H1 (cell line): Measurements from ENCODE around the gene TBC1D10A. TPM values are rescaled to one million over a fixed set of nuclear protein-coding genes. Genes with fewer than 3 reads are reported as not detected.

Source experiments
- BRCA1 ChIP-seq: IDR thresholded peaks from 2 replicates; pipeline ENCODE4 v1.6.1; 2012; ENCODE audit warnings: low read depth, low read length, improper control_type of control experiment
- CBX5 ChIP-seq: fragments of 300-800, 300-1000 bp; sonication (generic); IDR thresholded peaks from 2 replicates; pipeline ENCODE4 v1.7.1; 2016; ENCODE audit warnings: antibody characterized with exemption, low read length, low read depth
- CBX8 ChIP-seq: fragments of 300-800, 300-1000 bp; sonication (generic); IDR thresholded peaks from 2 replicates; pipeline ENCODE4 v1.7.1; 2016; ENCODE audit warnings: low read depth, low read length, borderline replicate concordance
- CEBPB ChIP-seq: IDR thresholded peaks from 2 replicates; pipeline ENCODE4 v1.6.1; 2012; ENCODE audit warnings: low read depth, low read length
- CTBP2 ChIP-seq: IDR thresholded peaks from 2 replicates; pipeline ENCODE4 v1.7.0; 2011; ENCODE audit warnings: borderline replicate concordance, mild to moderate bottlenecking, moderate library complexity, mixed read lengths, low read length; ENCODE audit not compliant: insufficient read depth, insufficient read length
- CTCF ChIP-seq, 3 experiments: IDR thresholded peaks; 1 replicate in 2 of 3; 2 replicates in 1 of 3; pipeline versions ENCODE4 v1.5.1 to v1.6.1; 2011; ENCODE audit warnings: low read length in 3 of 3, mild to moderate bottlenecking in 3 of 3, inconsistent platforms in 2 of 3, low read depth in 1 of 3, moderate library complexity in 1 of 3; ENCODE audit not compliant: insufficient read depth in 1 of 3; ENCODE audit errors: control extremely low read depth in 1 of 3
- EGR1 ChIP-seq: IDR thresholded peaks from 2 replicates; pipeline ENCODE4 v1.6.1; 2011; ENCODE audit warnings: low read depth, low read length, borderline replicate concordance
- EP300 ChIP-seq, 2 experiments: IDR thresholded peaks; 1 replicate in 1 of 2; 2 replicates in 1 of 2; pipeline ENCODE4 v1.6.1; 2011 to 2012; ENCODE audit warnings: low read depth in 2 of 2, low read length in 2 of 2, mild to moderate bottlenecking in 2 of 2, borderline replicate concordance in 1 of 2, inconsistent platforms in 1 of 2, moderate library complexity in 1 of 2
- FOSL1 ChIP-seq: IDR thresholded peaks from 2 replicates; pipeline ENCODE4 v1.6.1; 2011; ENCODE audit warnings: mild to moderate bottlenecking, low read depth, low read length, moderate library complexity; ENCODE audit not compliant: insufficient read depth
- GABPA ChIP-seq: IDR thresholded peaks from 2 replicates; pipeline ENCODE4 v1.6.1; 2011; ENCODE audit warnings: mild to moderate bottlenecking, low read length, moderate library complexity, borderline replicate concordance; ENCODE audit not compliant: insufficient read depth
- HDAC6 ChIP-seq: IDR thresholded peaks from one replicate; pipeline ENCODE4 v1.7.1; 2012; ENCODE audit warnings: low read depth, mild to moderate bottlenecking, inconsistent platforms, low read length, moderate library complexity
- KDM4A ChIP-seq: IDR thresholded peaks from one replicate; pipeline ENCODE4 v1.7.1; 2012; ENCODE audit warnings: low read depth, mild to moderate bottlenecking, moderate library complexity, low read length, inconsistent platforms; ENCODE audit not compliant: severe bottlenecking
- NANOG ChIP-seq: IDR thresholded peaks from 2 replicates; pipeline ENCODE4 v1.6.1; 2011; ENCODE audit warnings: low read length, low read depth, mild to moderate bottlenecking, inconsistent platforms; ENCODE audit not compliant: insufficient read depth, poor library complexity, severe bottlenecking
- RBBP5 ChIP-seq: IDR thresholded peaks from 2 replicates; pipeline ENCODE4 v1.7.1; 2012; ENCODE audit warnings: low read depth, mild to moderate bottlenecking, inconsistent platforms, low read length, moderate library complexity, borderline replicate concordance
- RXRA ChIP-seq: IDR thresholded peaks from 2 replicates; pipeline ENCODE4 v1.6.1; 2011; ENCODE audit warnings: low read depth, mild to moderate bottlenecking, low read length, moderate library complexity; ENCODE audit not compliant: insufficient read depth
- SIRT6 ChIP-seq: IDR thresholded peaks from one replicate; pipeline ENCODE4 v1.7.1; 2012; ENCODE audit warnings: low read length, inconsistent platforms
- SP2 ChIP-seq: IDR thresholded peaks from 2 replicates; pipeline ENCODE4 v1.6.1; 2012; ENCODE audit warnings: mild to moderate bottlenecking, low read length, inconsistent platforms
- SP4 ChIP-seq: IDR thresholded peaks from 2 replicates; pipeline ENCODE4 v1.6.1; 2012; ENCODE audit warnings: low read length, inconsistent platforms
- TBP ChIP-seq: IDR thresholded peaks from 2 replicates; pipeline ENCODE4 v1.6.1; 2011; ENCODE audit warnings: low read depth, low read length, improper control_type of control experiment
- TCF12 ChIP-seq: IDR thresholded peaks from 2 replicates; pipeline ENCODE4 v1.6.1; 2011; ENCODE audit warnings: low read depth, mild to moderate bottlenecking, low read length
- YY1 ChIP-seq: IDR thresholded peaks from 2 replicates; pipeline ENCODE4 v1.6.1; 2011; ENCODE audit warnings: low read depth, mild to moderate bottlenecking, low read length
- ZNF274 ChIP-seq: IDR thresholded peaks from 2 replicates; pipeline ENCODE4 v1.7.0; 2012; ENCODE audit warnings: low read length, borderline replicate concordance; ENCODE audit errors: extremely low read depth
- polyA plus RNA-seq, 7 experiments: library from polyadenylated mRNA; depleted of rRNA in 3 of 7; stranded (reverse) in 5 of 7; unstranded in 2 of 7; fragments of >200 nt in 5 of 7; fragments of 200-250 nt in 2 of 7; gene quantifications; 1 replicate in 5 of 7; 2 replicates in 1 of 7; 4 replicates in 1 of 7; pipeline versions ENCODE4 v1.2.1 to v1.2.3, GENCODE V29; 2011 to 2013; ENCODE audit warnings: missing spikeins in 2 of 7, mixed read lengths in 2 of 7
- total RNA-seq: library from RNA; stranded (reverse); fragmentation: NEBNext Ultra II Directional; extraction: Animal tissue kit (Norgen Biotek cat#: 25700); gene quantifications from 2 replicates; pipeline ENCODE4 v1.2.1, GENCODE V29; 2021

Gene TBC1D10A
- total and polyA plus RNA-seq, 2 of the 8 experiments (the other 6 are each of a cell fraction or from before 2014, with no cell fraction given) = 5.4 to 7.0 TPM

- TF ChIP-seq EP300 (IDR thresholded peaks at IDR 0.05; ENCODE audit: borderline replicate concordance in 1 of 2, low read depth in 2 of 2, low read length in 2 of 2) (no peak; a peak in 1 of 3 replicates), RBBP5 (no peak), SP2 (no peak), CBX5 (no peak), ZNF274 (no peak), CTBP2 (no peak), YY1 (no peak), SP4 (0 out of 2 replicates have a peak, but pooled peaks have one; percentile 37), NANOG (no peak), GABPA (no peak), BRCA1 (no peak), CBX8 (no peak), TBP (peak; percentile 40; the same call in 1 of the 2 replicates), RXRA (no peak), CTCF (IDR thresholded peaks at IDR 0.05; ENCODE audit: control extremely low read depth in 1 of 3, insufficient read depth in 1 of 3, low read depth in 1 of 3, low read length in 3 of 3) (no peak), FOSL1 (no peak), KDM4A (peak; percentile 70), HDAC6 (no peak), CEBPB (no peak), TCF12 (no peak), SIRT6 (no peak), EGR1 (peak; percentile 38; the same call in 1 of the 2 replicates)
Observed at GRCh38 chr22:30289141-30289979, 37.4 kb downstream of the TBC1D10A start, which contains the start of gene CASTOR1 (continued).
